ENCODE data around the gene SMYD3.

- TF ChIP-seq, protein P1, sequence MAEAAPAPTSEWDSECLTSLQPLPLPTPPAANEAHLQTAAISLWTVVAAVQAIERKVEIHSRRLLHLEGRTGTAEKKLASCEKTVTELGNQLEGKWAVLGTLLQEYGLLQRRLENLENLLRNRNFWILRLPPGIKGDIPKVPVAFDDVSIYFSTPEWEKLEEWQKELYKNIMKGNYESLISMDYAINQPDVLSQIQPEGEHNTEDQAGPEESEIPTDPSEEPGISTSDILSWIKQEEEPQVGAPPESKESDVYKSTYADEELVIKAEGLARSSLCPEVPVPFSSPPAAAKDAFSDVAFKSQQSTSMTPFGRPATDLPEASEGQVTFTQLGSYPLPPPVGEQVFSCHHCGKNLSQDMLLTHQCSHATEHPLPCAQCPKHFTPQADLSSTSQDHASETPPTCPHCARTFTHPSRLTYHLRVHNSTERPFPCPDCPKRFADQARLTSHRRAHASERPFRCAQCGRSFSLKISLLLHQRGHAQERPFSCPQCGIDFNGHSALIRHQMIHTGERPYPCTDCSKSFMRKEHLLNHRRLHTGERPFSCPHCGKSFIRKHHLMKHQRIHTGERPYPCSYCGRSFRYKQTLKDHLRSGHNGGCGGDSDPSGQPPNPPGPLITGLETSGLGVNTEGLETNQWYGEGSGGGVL (tag by site-specific recombination; IDR thresholded peaks at IDR 0.05), result no peak
- TF ChIP-seq ZNF530 (tag by site-specific recombination; IDR thresholded peaks at IDR 0.05; ENCODE audit: low read depth), result no peak
- TF ChIP-seq YY1 (tag by site-specific recombination; IDR thresholded peaks at IDR 0.05), result no peak
- no peak for TF ChIP-seq ZNF10 (tag by site-specific recombination; IDR thresholded peaks at IDR 0.05)
- TF ChIP-seq TCF7L2 (IDR thresholded peaks at IDR 0.05; ENCODE audit: borderline replicate concordance, low read depth, low read length), result no peak
- no peak for TF ChIP-seq ZNF510 (tag by site-specific recombination; IDR thresholded peaks at IDR 0.05; ENCODE audit: insufficient replicate concordance)
- no peak for TF ChIP-seq CTCF (tag by site-specific recombination; IDR thresholded peaks at IDR 0.05)
- no peak for TF ChIP-seq ZNF544 (tag by site-specific recombination; IDR thresholded peaks at IDR 0.05)
- TF ChIP-seq ZNF776 (tag by site-specific recombination; IDR thresholded peaks at IDR 0.05; ENCODE audit: borderline replicate concordance), result no peak
- no peak for TF ChIP-seq ZBTB1 (tag by site-specific recombination; IDR thresholded peaks at IDR 0.05)
- TF ChIP-seq, protein P2, sequence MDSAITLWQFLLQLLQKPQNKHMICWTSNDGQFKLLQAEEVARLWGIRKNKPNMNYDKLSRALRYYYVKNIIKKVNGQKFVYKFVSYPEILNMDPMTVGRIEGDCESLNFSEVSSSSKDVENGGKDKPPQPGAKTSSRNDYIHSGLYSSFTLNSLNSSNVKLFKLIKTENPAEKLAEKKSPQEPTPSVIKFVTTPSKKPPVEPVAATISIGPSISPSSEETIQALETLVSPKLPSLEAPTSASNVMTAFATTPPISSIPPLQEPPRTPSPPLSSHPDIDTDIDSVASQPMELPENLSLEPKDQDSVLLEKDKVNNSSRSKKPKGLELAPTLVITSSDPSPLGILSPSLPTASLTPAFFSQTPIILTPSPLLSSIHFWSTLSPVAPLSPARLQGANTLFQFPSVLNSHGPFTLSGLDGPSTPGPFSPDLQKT (IDR thresholded peaks at IDR 0.05; ENCODE audit: borderline replicate concordance, low read depth, low read length), result no peak
- no peak for TF ChIP-seq ZNF274 (IDR thresholded peaks at IDR 0.05; ENCODE audit: low read length)
- no peak for TF ChIP-seq ZNF274 (tag by site-specific recombination; IDR thresholded peaks at IDR 0.05; ENCODE audit: borderline replicate concordance)
- TF ChIP-seq, protein P3, sequence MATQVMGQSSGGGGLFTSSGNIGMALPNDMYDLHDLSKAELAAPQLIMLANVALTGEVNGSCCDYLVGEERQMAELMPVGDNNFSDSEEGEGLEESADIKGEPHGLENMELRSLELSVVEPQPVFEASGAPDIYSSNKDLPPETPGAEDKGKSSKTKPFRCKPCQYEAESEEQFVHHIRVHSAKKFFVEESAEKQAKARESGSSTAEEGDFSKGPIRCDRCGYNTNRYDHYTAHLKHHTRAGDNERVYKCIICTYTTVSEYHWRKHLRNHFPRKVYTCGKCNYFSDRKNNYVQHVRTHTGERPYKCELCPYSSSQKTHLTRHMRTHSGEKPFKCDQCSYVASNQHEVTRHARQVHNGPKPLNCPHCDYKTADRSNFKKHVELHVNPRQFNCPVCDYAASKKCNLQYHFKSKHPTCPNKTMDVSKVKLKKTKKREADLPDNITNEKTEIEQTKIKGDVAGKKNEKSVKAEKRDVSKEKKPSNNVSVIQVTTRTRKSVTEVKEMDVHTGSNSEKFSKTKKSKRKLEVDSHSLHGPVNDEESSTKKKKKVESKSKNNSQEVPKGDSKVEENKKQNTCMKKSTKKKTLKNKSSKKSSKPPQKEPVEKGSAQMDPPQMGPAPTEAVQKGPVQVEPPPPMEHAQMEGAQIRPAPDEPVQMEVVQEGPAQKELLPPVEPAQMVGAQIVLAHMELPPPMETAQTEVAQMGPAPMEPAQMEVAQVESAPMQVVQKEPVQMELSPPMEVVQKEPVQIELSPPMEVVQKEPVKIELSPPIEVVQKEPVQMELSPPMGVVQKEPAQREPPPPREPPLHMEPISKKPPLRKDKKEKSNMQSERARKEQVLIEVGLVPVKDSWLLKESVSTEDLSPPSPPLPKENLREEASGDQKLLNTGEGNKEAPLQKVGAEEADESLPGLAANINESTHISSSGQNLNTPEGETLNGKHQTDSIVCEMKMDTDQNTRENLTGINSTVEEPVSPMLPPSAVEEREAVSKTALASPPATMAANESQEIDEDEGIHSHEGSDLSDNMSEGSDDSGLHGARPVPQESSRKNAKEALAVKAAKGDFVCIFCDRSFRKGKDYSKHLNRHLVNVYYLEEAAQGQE (tag by site-specific recombination; IDR thresholded peaks at IDR 0.05), result no peak
Observed at GRCh38 chr1:245704765-245705164, 802.3 kb downstream of the SMYD3 start.
